Kidney (tissue), 14 donors: ENCODE data around the gene RPUSD3. TPM values are rescaled to one million over a fixed set of nuclear protein-coding genes. Genes with fewer than 3 reads are reported as not detected.

Experiments
- DNase-seq, 5 donors: peaks; one replicate each; pipeline ENCODE4 v3.0.0-alpha.2; 2013 to 2020
- FAIRE-seq: peaks from 2 replicates; lab custom pipeline; 2012; peaks lifted over from hg19 to GRCh38; lab: Jason Lieb, UNC
- H3K27ac ChIP-seq, 2 donors: one replicate each; pipeline ENCODE4 v1.7.0; 2013; ENCODE audit warnings: low read depth in 2 of 2, low read length in 2 of 2, inconsistent platforms in 1 of 2
- H3K27me3 ChIP-seq: one replicate; pipeline ENCODE4 v1.7.1; 2013; ENCODE audit warnings: low read length, inconsistent platforms; ENCODE audit not compliant: control insufficient read depth, insufficient read depth
- H3K36me3 ChIP-seq, 3 donors: one replicate each; pipeline versions ENCODE4 v1.7.0 to v1.7.1; 2013; ENCODE audit warnings: low read length in 3 of 3, control low read depth in 1 of 3, inconsistent platforms in 1 of 3; ENCODE audit not compliant: insufficient read depth in 3 of 3, control insufficient read depth in 2 of 3
- H3K4me1 ChIP-seq, 3 donors: one replicate each; pipeline versions ENCODE4 v1.7.0 to v1.7.1; 2013; ENCODE audit warnings: low read length in 3 of 3, inconsistent platforms in 1 of 3, low read depth in 1 of 3; ENCODE audit not compliant: control insufficient read depth in 2 of 3, insufficient read depth in 2 of 3
- H3K4me3 ChIP-seq, 3 donors: one replicate each; pipeline versions ENCODE4 v1.7.0 to v1.8.1; 2013; ENCODE audit warnings: low read length in 3 of 3, control low read depth in 1 of 3, inconsistent platforms in 1 of 3
- H3K9ac ChIP-seq, 3 donors: one replicate each; pipeline versions ENCODE4 v1.7.0 to v1.7.1; 2013; ENCODE audit warnings: low read length in 3 of 3, control low read depth in 1 of 3, inconsistent platforms in 1 of 3
- H3K9me3 ChIP-seq, 3 donors: one replicate each; pipeline versions ENCODE4 v1.7.0 to v1.7.1; 2013; ENCODE audit warnings: low read length in 3 of 3, control low read depth in 1 of 3, inconsistent platforms in 1 of 3; ENCODE audit not compliant: control insufficient read depth in 2 of 3, insufficient read depth in 1 of 3
- CTCF ChIP-seq: IDR thresholded peaks from 3 replicates; pipeline ENCODE4 v1.5.1; 2012; ENCODE audit warnings: mild to moderate bottlenecking, moderate library complexity, borderline replicate concordance; ENCODE audit not compliant: insufficient read depth; ENCODE audit errors: extremely low read depth
- intact Hi-C: fragments of 100-400 bp; cut with DNase I; formaldehyde crosslinking; loops from one replicate; pipeline ENCODE4 v1.11.1; 2022
- polyA plus RNA-seq: library from polyadenylated mRNA; stranded (reverse); fragments of 350-450 nt; fragmentation: Illumina TruSeq; extraction: RNeasy Lipid Tissue Mini Kit (QIAGEN cat#74804); gene quantifications from one replicate; pipeline ENCODE4 v1.2.3, GENCODE V29; 2014; ENCODE audit warnings: low read depth, low replicate concordance; ENCODE audit not compliant: insufficient read depth
- total RNA-seq: library from RNA; stranded (reverse); fragmentation: NEBNext Ultra II Directional; extraction: Animal tissue kit (Norgen Biotek cat#: 25700); gene quantifications from one replicate; pipeline ENCODE4 v1.2.1, GENCODE V29; 2021
- donor health status: control.
- donor health status: control.
- donor health status: control.
- donor health status: control.
- donor health status: control.
- donor health status: DM: yes; HTN: yes; CAD: no.
- donor health status: Normal renal cell carcinoma (clear cell type).

The RPUSD3 gene
- total and polyA plus RNA-seq, 2 donors from 2014 or later: 29.1 to 53.2 TPM

- FAIRE-seq: no peak
- no peaks in the 10 kb centered on the region for H3K27me3 ChIP-seq
- H3K4me3 ChIP-seq: no peak overlapping the region
- no peak overlapping the region for H3K9ac ChIP-seq
- H3K4me1 ChIP-seq: no peaks in the 10 kb centered on the region
- peak; percentile 47 to 89 (median 80) for DNase-seq
- intact Hi-C loops: no loop called here
- H3K27ac ChIP-seq: no peak overlapping the region
- H3K9me3 ChIP-seq: no peaks in the 10 kb centered on the region
- H3K36me3 ChIP-seq: no peaks in the 10 kb centered on the region
- TF ChIP-seq CTCF: no peak
Measured at GRCh38 chr3:9864200-9864927, 20.6 kb upstream of the RPUSD3 start.

- Histone ChIP-seq H3K9me3 (no peaks in the 10 kb centered on the region), H3K27ac (no peak overlapping the region), H3K36me3 (no peaks in the 10 kb centered on the region), H3K9ac (no peak overlapping the region), H3K4me1 (no peaks in the 10 kb centered on the region), H3K4me3 (no peak overlapping the region), H3K27me3 (no peaks in the 10 kb centered on the region)
- FAIRE-seq (no peak), DNase-seq (peak in 1 of 5 donors; percentile 10)
- intact Hi-C loops: no loop called here
- no peak for TF ChIP-seq CTCF
Measured at GRCh38 chr3:9863058-9863772, 19.4 kb upstream of the RPUSD3 start.

GRCh38 chr3:9862391-9863057 lies 18.7 kb upstream of the RPUSD3 start:
- no peaks in the 10 kb centered on the region for H3K4me1 ChIP-seq
- no peaks in the 10 kb centered on the region for H3K27me3 ChIP-seq
- FAIRE-seq: no peak
- intact Hi-C loops: no loop called here
- H3K4me3 ChIP-seq: no peak overlapping the region
- peak; percentile 33 for TF ChIP-seq CTCF
- no peaks in the 10 kb centered on the region for H3K9me3 ChIP-seq
- no peaks in the 10 kb centered on the region for H3K36me3 ChIP-seq
- H3K27ac ChIP-seq: no peak overlapping the region
- peak overlapping the region in 1 of 3 donors; percentile 24 for H3K9ac ChIP-seq
- peak; percentile 60 to 89 (median 79) for DNase-seq
